Activated CD4-positive, alpha-beta T cell treated with anti-CD3 and anti-CD28 coated beads, Interleukin-2, amount 50 U/mL, for 1 hour (primary cell): ENCODE data around the gene PAX3.

Experiments
- DNase-seq: peaks from one replicate; pipeline ENCODE4 v3.0.0-alpha.2; 2020

The PAX3 gene

GRCh38 chr2:222264791-222265320 lies 33.9 kb downstream of the PAX3 start:
- DNase-seq = no peak

GRCh38 chr2:222261504-222261903 lies 37.3 kb downstream of the PAX3 start:
- no peak for DNase-seq

GRCh38 chr2:222257645-222258044 lies 41.2 kb downstream of the PAX3 start:
- DNase-seq = no peak

- DNase-seq = no peak
These were observed 42.5 kb downstream of the PAX3 start for GRCh38 chr2:222256250-222256649.

DNA sequence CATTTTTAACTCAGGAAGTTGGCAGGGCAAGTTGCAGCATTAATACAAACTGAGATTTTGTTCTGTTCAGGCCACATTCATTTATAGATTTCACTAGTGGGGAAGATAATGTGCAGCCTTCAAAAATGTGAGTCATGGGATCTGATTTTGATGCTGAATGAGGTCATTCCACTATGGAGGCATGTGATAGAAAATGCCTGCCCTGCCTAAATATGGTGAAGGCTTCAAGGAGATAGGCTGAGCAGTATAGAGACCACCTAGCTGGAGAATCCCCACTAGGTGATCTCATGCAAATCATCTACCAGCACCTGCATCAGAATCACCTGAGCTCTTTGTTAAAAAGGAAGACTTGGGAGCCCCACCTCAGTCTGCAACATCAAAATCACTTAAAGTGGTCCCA lies 43.7 kb downstream of the PAX3 start:
- no peak for DNase-seq

GRCh38 chr2:222250313-222250712 lies 48.5 kb downstream of the PAX3 start:
- DNase-seq = no peak

DNA sequence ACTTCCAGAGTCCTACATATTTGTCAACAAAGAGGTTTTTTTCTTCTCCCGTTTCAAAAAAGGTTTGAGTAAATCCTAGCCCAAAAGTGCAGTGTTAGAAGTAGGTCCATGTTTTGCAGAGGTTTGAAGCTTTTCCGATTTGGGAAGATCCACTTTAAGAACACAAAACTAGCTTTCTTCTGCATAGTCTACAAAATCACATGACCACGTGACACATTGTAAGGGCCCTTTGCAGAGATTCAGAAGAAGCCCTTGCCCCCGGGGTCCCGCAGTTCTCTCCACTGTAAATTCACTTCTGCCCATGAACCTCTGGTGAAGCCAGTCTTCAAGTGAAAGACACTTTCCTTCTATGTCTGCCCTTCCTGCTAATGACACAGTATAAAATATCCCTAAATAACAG lies 49.4 kb downstream of the PAX3 start:
- no peak for DNase-seq

GRCh38 chr2:222248818-222249217 lies 50.0 kb downstream of the PAX3 start:
- no peak for DNase-seq

- no peak for DNase-seq
These were observed 50.5 kb downstream of the PAX3 start for GRCh38 chr2:222248256-222248655.

DNA sequence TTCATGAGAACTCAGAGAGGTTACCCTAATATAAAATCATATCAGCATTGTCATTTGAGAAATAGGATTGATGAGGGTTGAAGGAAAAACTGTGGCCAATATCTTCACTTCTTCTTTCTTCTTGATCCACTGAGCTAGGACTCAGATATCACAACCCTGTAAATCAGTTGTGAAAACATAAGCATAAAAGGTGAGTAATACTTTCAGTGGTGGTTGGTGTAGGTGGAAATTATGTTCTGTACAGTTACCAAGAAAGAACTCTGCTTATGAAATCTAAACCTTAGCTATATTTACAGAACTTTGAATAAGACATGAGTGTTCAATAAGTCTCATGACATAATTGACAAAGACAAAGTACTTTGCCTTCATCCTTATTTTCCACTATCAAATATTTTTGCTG lies 56.3 kb downstream of the PAX3 start:
- no peak for DNase-seq

- no peak for DNase-seq
These were observed 57.5 kb downstream of the PAX3 start for GRCh38 chr2:222241128-222241870.

DNA sequence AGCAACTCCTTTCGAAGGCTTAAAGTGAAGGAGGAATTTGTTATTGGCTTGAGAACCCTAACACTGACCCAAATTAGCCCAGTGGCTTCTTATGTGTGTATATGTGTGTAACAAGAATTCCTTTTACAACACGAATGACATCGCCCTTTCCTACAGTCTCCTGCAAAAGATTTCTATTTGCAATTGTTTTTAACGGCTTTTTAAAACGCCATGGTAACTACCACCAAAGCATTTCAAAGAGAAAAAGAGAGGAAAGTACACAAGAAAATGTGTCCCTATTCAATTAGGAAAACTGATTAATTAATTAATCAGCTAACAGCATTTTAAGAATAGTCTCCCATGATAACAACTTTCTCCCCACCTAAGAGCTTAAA lies 58.1 kb downstream of the PAX3 start:
- DNase-seq = no peak

GRCh38 chr2:222239945-222240675 lies 58.7 kb downstream of the PAX3 start:
- DNase-seq = no peak

- no peak for DNase-seq
These were observed 59.7 kb downstream of the PAX3 start for GRCh38 chr2:222239091-222239490.

- no peak for DNase-seq
These were observed 60.7 kb downstream of the PAX3 start for GRCh38 chr2:222238072-222238471.

DNA sequence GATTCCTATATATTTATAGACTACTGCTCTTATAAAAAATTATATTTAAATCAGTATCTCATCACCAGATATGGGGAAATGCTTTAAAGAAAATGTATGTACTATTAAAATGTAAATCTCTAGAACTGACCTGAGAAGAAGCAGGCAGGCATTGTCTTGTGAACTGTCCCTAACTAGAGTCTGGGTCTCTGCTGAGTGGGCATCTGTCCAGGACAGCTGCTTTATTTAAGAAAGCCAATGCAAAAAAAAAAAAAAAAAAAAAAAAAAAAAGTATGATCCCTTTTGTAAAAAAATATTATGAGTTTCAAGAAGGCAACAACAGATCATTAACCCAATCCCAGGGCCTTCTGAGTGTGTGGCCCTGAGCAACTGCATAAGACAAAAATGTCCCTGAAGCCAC lies 66.0 kb downstream of the PAX3 start:
- DNase-seq = no peak

- DNase-seq = no peak
These were observed 66.4 kb downstream of the PAX3 start for GRCh38 chr2:222232372-222232771.

GRCh38 chr2:222228054-222228453 lies 70.7 kb downstream of the PAX3 start:
- DNase-seq = no peak

GRCh38 chr2:222218786-222219185 lies 80.0 kb downstream of the PAX3 start:
- no peak for DNase-seq

DNA sequence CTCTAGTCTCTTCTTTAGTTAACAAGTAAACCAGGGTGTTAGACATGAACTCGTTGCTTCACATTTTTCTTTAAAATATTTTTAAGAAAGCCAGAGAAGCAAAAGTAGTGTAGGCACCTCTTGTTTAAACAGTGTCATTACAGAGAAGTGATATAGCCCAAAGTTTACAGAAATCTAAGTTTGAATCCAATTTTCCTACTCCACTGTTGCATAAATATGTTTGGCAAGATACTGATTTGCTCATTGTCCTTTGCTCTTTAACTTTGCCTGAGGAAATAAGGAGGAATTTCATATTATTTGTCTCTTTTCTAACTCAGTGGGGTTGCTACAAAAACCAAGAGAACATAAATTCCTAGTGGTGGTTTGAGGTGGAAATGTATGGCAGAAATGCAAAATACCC lies 81.1 kb downstream of the PAX3 start:
- DNase-seq = no peak

DNA sequence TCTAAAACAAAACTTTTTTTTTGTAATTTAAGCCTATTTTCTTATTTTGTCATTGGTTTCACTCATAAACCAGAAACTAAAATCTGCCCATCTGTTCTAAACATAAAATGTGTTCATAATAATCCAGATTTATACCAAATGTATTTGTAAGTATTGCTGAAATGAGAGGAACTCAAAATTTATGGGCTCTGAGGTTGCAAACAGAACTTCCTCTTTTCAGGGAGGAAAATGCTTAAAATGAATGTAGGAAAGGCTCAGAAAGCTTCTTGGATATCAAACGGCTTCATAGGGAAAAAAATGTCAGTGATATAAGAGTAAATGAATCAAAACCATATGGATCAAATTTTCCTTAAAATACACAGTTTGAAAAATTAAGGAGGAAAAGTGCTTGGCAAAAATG lies 83.9 kb downstream of the PAX3 start:
- DNase-seq = no peak

GRCh38 chr2:222213049-222213448 lies 85.7 kb downstream of the PAX3 start:
- DNase-seq = no peak

- DNase-seq = no peak
These were observed 86.2 kb downstream of the PAX3 start for GRCh38 chr2:222212571-222212970.

- DNase-seq = no peak
These were observed 90.6 kb downstream of the PAX3 start for GRCh38 chr2:222208010-222208690.
